GM13976 (cell line): Measurements from ENCODE around the gene BABAM2.

Experiments
- DNase-seq: peaks from one replicate; pipeline ENCODE4 v3.0.0; 2012; ENCODE audit warnings: low spot score
- in situ Hi-C: fragments of 300-500 bp; cut with MboI; formaldehyde crosslinking; loops from one replicate; pipeline ENCODE4 v1.12.0; 2022; ENCODE audit warnings: low sequenced_read_pairs, mixed read lengths, inconsistent platforms; ENCODE audit not compliant: unreplicated experiment
- TF ChIP-seq, protein P1 (sequence below): IDR thresholded peaks from 2 replicates; pipeline ENCODE4 v1.5.1; 2012; ENCODE audit warnings: borderline replicate concordance, mild to moderate bottlenecking; ENCODE audit not compliant: insufficient read depth; ENCODE audit errors: extremely low read depth, missing control alignments, control extremely low read depth

BABAM2 gene

DNA sequence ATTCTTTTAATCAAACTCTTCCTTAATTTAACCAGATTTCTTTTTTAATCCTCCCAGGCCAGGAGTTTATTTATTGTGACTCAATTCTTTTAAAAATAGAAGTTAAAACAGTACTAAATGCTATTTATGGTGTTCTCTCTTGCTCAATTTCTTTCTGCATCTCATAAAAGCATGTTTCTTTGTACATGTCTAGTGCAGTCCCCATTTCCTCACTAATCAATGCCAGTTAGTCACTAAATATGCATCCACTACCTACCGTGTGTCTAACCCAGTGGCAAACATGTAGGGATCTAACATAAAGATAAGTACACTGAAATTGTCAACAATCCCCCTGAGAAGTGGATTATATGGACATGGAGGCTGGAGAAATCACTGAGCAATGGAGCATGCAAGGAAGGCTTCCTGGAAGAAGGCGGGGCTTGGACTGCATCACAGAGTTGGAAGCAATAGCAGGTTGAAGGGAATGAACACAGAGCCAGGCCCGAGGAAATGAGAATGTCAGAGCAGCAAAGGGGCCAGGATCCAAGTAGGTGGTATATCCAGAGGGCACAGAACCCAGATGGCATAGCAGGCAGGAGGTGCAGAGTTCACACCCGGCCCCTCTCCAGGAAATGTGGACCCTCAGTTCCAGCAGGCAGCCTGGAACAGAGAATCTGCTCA is 396.9 kb downstream of the BABAM2 start:
- in situ Hi-C loops = no loop called here
- no peak for DNase-seq
- TF ChIP-seq, protein P1, sequence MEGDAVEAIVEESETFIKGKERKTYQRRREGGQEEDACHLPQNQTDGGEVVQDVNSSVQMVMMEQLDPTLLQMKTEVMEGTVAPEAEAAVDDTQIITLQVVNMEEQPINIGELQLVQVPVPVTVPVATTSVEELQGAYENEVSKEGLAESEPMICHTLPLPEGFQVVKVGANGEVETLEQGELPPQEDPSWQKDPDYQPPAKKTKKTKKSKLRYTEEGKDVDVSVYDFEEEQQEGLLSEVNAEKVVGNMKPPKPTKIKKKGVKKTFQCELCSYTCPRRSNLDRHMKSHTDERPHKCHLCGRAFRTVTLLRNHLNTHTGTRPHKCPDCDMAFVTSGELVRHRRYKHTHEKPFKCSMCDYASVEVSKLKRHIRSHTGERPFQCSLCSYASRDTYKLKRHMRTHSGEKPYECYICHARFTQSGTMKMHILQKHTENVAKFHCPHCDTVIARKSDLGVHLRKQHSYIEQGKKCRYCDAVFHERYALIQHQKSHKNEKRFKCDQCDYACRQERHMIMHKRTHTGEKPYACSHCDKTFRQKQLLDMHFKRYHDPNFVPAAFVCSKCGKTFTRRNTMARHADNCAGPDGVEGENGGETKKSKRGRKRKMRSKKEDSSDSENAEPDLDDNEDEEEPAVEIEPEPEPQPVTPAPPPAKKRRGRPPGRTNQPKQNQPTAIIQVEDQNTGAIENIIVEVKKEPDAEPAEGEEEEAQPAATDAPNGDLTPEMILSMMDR = no peak

DNA sequence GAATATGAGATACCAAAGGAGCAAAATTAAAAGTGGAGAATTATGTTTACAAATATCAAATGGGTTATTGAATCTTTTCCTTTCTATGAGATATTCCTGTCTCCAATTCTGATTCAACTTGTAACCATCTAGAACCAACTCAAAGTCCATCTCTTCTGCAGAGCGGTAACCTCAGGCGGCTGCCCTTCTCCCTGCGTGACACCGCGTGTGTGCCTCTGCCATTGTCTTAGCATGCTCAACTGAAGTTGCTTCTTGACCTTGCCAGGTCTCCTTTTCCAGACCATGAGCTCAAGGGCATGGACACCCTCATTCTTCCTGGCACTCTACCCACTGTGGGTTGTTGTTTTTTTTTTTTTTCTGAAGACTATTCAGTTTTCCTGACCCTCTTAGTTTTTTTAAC is 398.1 kb downstream of the BABAM2 start:
- TF ChIP-seq, protein P1 = no peak
- in situ Hi-C loops = no loop called here
- DNase-seq = no peak

DNA sequence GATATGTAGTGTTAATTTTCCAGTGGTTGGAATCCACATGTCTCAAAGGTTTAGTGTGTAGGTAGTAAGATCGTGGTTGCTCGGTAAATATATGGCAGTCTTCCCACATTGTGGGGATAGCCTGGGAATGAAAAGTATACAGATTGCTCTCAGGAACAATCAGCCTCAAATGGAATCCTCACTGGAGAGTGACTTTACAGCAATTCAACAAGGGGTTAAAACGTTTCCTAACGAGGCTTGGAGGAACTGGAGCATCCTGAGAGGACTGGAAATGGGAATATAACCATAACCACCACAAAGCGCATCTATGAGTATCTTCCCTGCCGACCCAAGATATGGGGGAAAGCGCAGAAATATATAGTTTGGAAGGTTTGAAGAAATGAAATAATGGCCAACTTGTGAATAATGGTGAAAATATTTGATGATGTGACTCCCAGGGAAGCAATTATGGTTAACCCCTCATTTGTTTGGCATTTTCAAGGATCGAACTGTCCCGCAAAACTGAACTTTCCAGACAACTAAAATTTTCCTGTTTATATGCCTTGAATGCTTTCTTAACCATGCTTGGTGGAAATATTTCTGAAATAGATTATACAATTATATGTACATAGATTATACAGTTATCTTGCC is 401.4 kb downstream of the BABAM2 start:
- in situ Hi-C loops = no loop called here
- TF ChIP-seq, protein P1 = no peak
- no peak for DNase-seq

DNA sequence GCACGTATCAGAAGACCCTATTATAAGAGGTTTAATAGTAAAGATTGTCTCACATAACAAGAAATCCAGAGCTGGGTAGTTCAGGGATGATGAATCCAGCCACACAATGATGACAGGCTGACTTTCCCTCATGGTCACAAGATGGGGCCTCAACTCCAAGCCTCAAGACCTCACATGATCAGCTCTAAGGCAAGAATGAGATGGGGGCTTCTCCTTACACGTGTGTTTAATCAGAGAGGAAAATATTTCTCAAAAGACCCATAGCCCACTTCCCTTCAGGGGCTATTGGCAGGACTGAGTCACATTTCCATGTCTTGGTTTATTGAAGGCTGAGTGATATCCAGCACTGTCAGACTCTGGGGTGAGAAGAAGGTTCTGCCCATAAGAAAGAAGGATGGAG is 402.0 kb downstream of the BABAM2 start:
- in situ Hi-C loops = no loop called here
- TF ChIP-seq, protein P1 = no peak

DNA sequence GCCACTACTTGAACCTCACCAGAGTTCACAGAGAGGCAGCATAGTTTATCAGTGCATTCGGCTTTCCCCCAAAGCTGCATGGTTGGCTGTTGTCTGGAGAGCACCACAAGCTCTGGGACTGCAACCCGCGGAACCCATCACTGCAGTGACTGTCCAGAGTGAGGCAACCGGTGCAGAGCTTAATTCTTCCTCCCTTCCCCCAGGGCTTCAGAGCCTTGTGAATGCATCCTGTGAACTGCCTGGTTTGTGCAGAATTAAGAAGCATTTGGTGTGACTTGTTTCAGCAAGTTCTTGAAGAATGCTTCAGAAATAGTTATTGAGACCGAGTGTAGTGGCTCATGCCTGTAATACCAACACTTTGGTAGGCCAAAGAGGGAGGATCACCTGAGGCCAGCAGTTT is 402.9 kb downstream of the BABAM2 start:
- no peak for DNase-seq
- TF ChIP-seq, protein P1 = no peak
- in situ Hi-C loops = no loop called here

More for the DNA sequence above, 402.0 kb downstream of the BABAM2 start:
- DNase-seq = no peak

DNA sequence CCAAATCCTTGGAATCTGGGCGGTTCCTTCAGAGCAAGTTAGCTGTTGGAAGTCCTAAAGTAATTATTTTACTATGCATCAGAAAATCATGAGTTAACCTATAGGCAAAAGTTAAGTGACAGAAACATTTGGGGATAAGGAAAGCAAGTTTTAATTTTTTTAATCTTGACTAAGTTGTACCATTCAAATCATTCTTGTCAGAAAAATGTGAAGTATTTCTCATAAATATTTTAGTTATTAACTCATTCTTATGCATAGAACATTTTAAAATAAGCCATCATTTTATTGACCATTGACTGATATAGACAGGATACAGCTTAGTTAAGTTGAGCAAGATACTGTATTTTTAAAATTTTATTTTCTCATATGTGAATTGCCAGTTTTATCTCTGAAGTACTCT is 403.9 kb downstream of the BABAM2 start:
- TF ChIP-seq, protein P1 = no peak
- in situ Hi-C loops = no loop called here
- DNase-seq = no peak
